IMR-90 (cell line): ENCODE data around the gene ATP2C2. TPM values are rescaled to one million over a fixed set of nuclear protein-coding genes. Genes with fewer than 3 reads are reported as not detected.

Source experiments
- ATAC-seq: fragments of 200-7000 bp; cut with Tn5 transposase; 2 replicates; pipeline ENCODE4 v1.9.1; 2020; ENCODE audit warnings: low read depth, mild to moderate bottlenecking, moderate library complexity
- BruUV-seq: library from RNA; stranded (reverse); fragments of 400-500 nt; replicated peaks from 2 replicates; lab custom pipeline; 2021; lab: Mats Ljungman, UMichigan
- CTCF ChIA-PET: fragments of 300-600 bp; formaldehyde crosslinking; extraction: SDS; loops from one replicate; lab custom pipeline; 2021; ENCODE audit warnings: antibody characterized with exemption; lab: Yijun Ruan, JAX
- POLR2A ChIA-PET: fragments of 300-600 bp; sonication (Branson Sonifier 250); formaldehyde crosslinking; loops from one replicate; lab custom pipeline; 2022; ENCODE audit warnings: antibody characterized with exemption; ENCODE audit not compliant: unreplicated experiment; lab: Charles Lee
- DNase-seq: peaks from one replicate; pipeline ENCODE4 v3.0.0; 2013
- H2AFZ ChIP-seq: replicated peaks from 2 replicates; pipeline ENCODE3; 2013; ENCODE audit warnings: low read length, mild to moderate bottlenecking; ENCODE audit not compliant: poor library complexity
- H2AK5ac ChIP-seq: 2 replicates; pipeline ENCODE4 v1.6.1; 2013; ENCODE audit warnings: low read depth, low read length, inconsistent platforms
- H2AK9ac ChIP-seq: replicated peaks from 2 replicates; pipeline ENCODE3; 2013; ENCODE audit warnings: mild to moderate bottlenecking, low read depth, low read length, moderate library complexity; ENCODE audit not compliant: poor library complexity
- H2BK120ac ChIP-seq: 2 replicates; pipeline ENCODE4 v1.6.1; 2013; ENCODE audit warnings: low read depth, low read length, inconsistent platforms
- H2BK15ac ChIP-seq: 3 replicates; pipeline ENCODE4 v1.6.1; 2013; ENCODE audit warnings: low read depth, low read length, inconsistent platforms
- H2BK20ac ChIP-seq: 2 replicates; pipeline ENCODE4 v1.6.1; 2013; ENCODE audit warnings: low read depth, mild to moderate bottlenecking, inconsistent platforms, low read length, moderate library complexity
- H2BK5ac ChIP-seq: 2 replicates; pipeline ENCODE4 v1.6.1; 2013; ENCODE audit warnings: mild to moderate bottlenecking, low read depth, low read length, inconsistent platforms; ENCODE audit not compliant: poor library complexity, severe bottlenecking
- H3K14ac ChIP-seq: replicated peaks from 2 replicates; pipeline ENCODE4 v1.6.1; 2013; ENCODE audit warnings: low read depth, low read length, inconsistent platforms
- H3K18ac ChIP-seq: 2 replicates; pipeline ENCODE4 v1.6.1; 2013; ENCODE audit warnings: low read depth, low read length, control low read depth
- H3K23ac ChIP-seq: 2 replicates; pipeline ENCODE4 v1.6.1; 2013; ENCODE audit warnings: low read depth, low read length, inconsistent platforms
- H3K27ac ChIP-seq: 2 replicates; pipeline ENCODE4 v1.5.1; 2013; ENCODE audit warnings: mild to moderate bottlenecking, control low read depth, low read length; ENCODE audit not compliant: insufficient read depth
- H3K27me3 ChIP-seq: 2 replicates; pipeline ENCODE4 v1.6.1; 2013; ENCODE audit warnings: low read length; ENCODE audit not compliant: control insufficient read depth, insufficient read depth
- H3K36me3 ChIP-seq: 2 replicates; pipeline ENCODE4 v1.6.1; 2013; ENCODE audit warnings: low read length, mixed read lengths; ENCODE audit not compliant: control insufficient read depth, insufficient read depth
- H3K4ac ChIP-seq: 2 replicates; pipeline ENCODE4 v1.6.1; 2013; ENCODE audit warnings: low read depth, low read length, inconsistent platforms
- H3K4me1 ChIP-seq: 2 replicates; pipeline ENCODE4 v1.6.1; 2013; ENCODE audit warnings: low read length, mixed read lengths; ENCODE audit not compliant: control insufficient read depth, insufficient read depth
- H3K4me2 ChIP-seq: 2 replicates; pipeline ENCODE4 v1.6.1; 2013; ENCODE audit warnings: low read depth, mild to moderate bottlenecking, control low read depth, low read length, moderate library complexity
- H3K4me3 ChIP-seq: 2 replicates; pipeline ENCODE4 v1.5.1; 2013; ENCODE audit warnings: low read depth, mild to moderate bottlenecking, control low read depth, low read length, moderate library complexity; ENCODE audit not compliant: insufficient read depth
- H3K56ac ChIP-seq: 2 replicates; pipeline ENCODE4 v1.6.1; 2013; ENCODE audit warnings: low read length, inconsistent platforms; ENCODE audit not compliant: insufficient read depth; ENCODE audit errors: extremely low read depth
- H3K79me1 ChIP-seq, 2 experiments: 2 replicates each; pipeline ENCODE4 v1.6.1; 2013; ENCODE audit warnings: low read length in 2 of 2, inconsistent platforms in 1 of 2, low read depth in 1 of 2
- H3K9ac ChIP-seq: 2 replicates; pipeline ENCODE4 v1.6.1; 2013; ENCODE audit warnings: low read depth, low read length, control low read depth
- H3K9me1 ChIP-seq: 2 replicates; pipeline ENCODE4 v1.6.1; 2013; ENCODE audit warnings: low read length, inconsistent platforms; ENCODE audit not compliant: insufficient read depth
- H3K9me3 ChIP-seq: 2 replicates; pipeline ENCODE4 v1.6.1; 2013; ENCODE audit warnings: low read length; ENCODE audit not compliant: control insufficient read depth, insufficient read depth
- H4K20me1 ChIP-seq: 2 replicates; pipeline ENCODE4 v1.6.1; 2013; ENCODE audit warnings: low read length, inconsistent platforms; ENCODE audit not compliant: insufficient read depth
- H4K5ac ChIP-seq: 2 replicates; pipeline ENCODE4 v1.6.1; 2013; ENCODE audit warnings: mild to moderate bottlenecking, low read depth, low read length, control low read depth
- H4K8ac ChIP-seq, 2 experiments: 2 replicates each; pipeline ENCODE4 v1.6.1; 2013; ENCODE audit warnings: low read depth in 2 of 2, low read length in 2 of 2, control low read depth in 1 of 2, inconsistent platforms in 1 of 2
- H4K91ac ChIP-seq: 2 replicates; pipeline ENCODE4 v1.6.1; 2013; ENCODE audit warnings: low read depth, low read length, inconsistent platforms; ENCODE audit not compliant: insufficient read depth
- BHLHE40 ChIP-seq: fragments of 150-350 bp; IDR thresholded peaks from 2 replicates; pipeline ENCODE4 v1.6.1; 2016; ENCODE audit warnings: mild to moderate bottlenecking, low read depth, low read length
- MAZ ChIP-seq: IDR thresholded peaks from 2 replicates; pipeline ENCODE4 v1.6.1; 2012; ENCODE audit warnings: low read depth, mild to moderate bottlenecking, low read length, improper control_type of control experiment, moderate library complexity, borderline replicate concordance
- RAD21 ChIP-seq: IDR thresholded peaks from 2 replicates; pipeline ENCODE4 v1.6.1; 2012; ENCODE audit warnings: low read length, improper control_type of control experiment
- RFX5 ChIP-seq: IDR thresholded peaks from 2 replicates; pipeline ENCODE4 v1.8.0; 2012; ENCODE audit warnings: low read depth, mild to moderate bottlenecking, low read length, moderate library complexity
- SMC3 ChIP-seq: fragments of 150-350 bp; IDR thresholded peaks from 2 replicates; pipeline ENCODE4 v1.6.1; 2016; ENCODE audit warnings: low read depth, mild to moderate bottlenecking, antibody characterized with exemption, low read length, moderate library complexity
- WGBS, 2 experiments: methylation state at CpG; one replicate each; pipeline versions ENCODE4 v1.1.5 to v1.1.7; 2013; ENCODE audit warnings: missing lambda C conversion rate in 2 of 2; ENCODE audit not compliant: insufficient read length in 1 of 2; ENCODE audit errors: extremely low coverage in 2 of 2; 5-methylcytosine and 5-hydroxymethylcytosine counted together
- dilution Hi-C: fragments of 300-500 bp; cut with HindIII; formaldehyde crosslinking; loops from one replicate; pipeline ENCODE4 v1.14.3; 2018; ENCODE audit warnings: low sequenced_read_pairs; ENCODE audit not compliant: unreplicated experiment
- in situ Hi-C: fragments of 300-500 bp; cut with MboI; formaldehyde crosslinking; loops from 3 replicates; pipeline ENCODE4 v1.14.3; 2019; ENCODE audit warnings: low sequenced_read_pairs, inconsistent platforms, mixed read lengths
- intact Hi-C: fragments of 100-400 bp; cut with micrococcal nuclease; formaldehyde crosslinking; loops from 2 replicates; pipeline ENCODE4 v1.10.0; 2022
- polyA plus RNA-seq, 3 experiments: library from polyadenylated mRNA; depleted of rRNA; stranded (reverse); fragments of >200 nt; gene quantifications; 2 replicates each; pipeline ENCODE4 v1.2.3, GENCODE V29; 2012; ENCODE audit warnings: low replicate concordance in 1 of 3
- total RNA-seq: library from RNA; depleted of rRNA; stranded (reverse); fragments of >200 nt; gene quantifications from 2 replicates; pipeline ENCODE4 v1.2.3, GENCODE V29; 2012
- TF ChIP-seq, protein P1 (sequence below): conservative IDR thresholded peaks from 2 replicates; pipeline ENCODE4 v1.5.1; 2012; ENCODE audit warnings: mild to moderate bottlenecking, low read depth, low read length, improper control_type of control experiment

ATP2C2 gene
- total and polyA plus RNA-seq, 2 of the 4 experiments (the other 2 are of a cell fraction): not detected

GRCh38 chr16:84484579-84485254 is 116.4 kb downstream of the ATP2C2 start:
- no peaks in the 10 kb centered on the region for H3K27me3 ChIP-seq
- no peak overlapping the region for H3K23ac ChIP-seq
- no peak overlapping the region for H3K18ac ChIP-seq
- no peak overlapping the region for H3K4me3 ChIP-seq
- no peak overlapping the region for H2AK5ac ChIP-seq
- H2BK5ac ChIP-seq: no peak overlapping the region
- no peaks in the 10 kb centered on the region for H3K9me1 ChIP-seq
- no peak overlapping the region for H3K56ac ChIP-seq
- ChIA-PET CTCF (interaction anchor here (0.6 to 0.9 kb wide), 3 partner anchors 10 to 208 kb away, joined by 3 to 5 read pairs (median 4); no protein-coding TSS in a partner anchor), POLR2A (no interaction called here)
- peak overlapping the region; percentile 77 for H2AK9ac ChIP-seq
- H2BK120ac ChIP-seq: no peak overlapping the region
- ATAC-seq (peak; percentile 94), DNase-seq (peak; percentile 74)
- no TSS peak for BruUV-seq
- no peak overlapping the region for H3K27ac ChIP-seq
- peak overlapping the region; percentile 62 for H2AFZ ChIP-seq
- no peaks in the 10 kb centered on the region; the same call in 1 of the 2 replicates for H3K4me1 ChIP-seq
- no peak overlapping the region for H4K8ac ChIP-seq
- H3K36me3 ChIP-seq: peaks cover 57% of the 10 kb centered on the region
- TF ChIP-seq RAD21: peak; percentile 95
- no peak for TF ChIP-seq RFX5
- peak; percentile 81 for TF ChIP-seq SMC3
- TF ChIP-seq BHLHE40: no peak
- TF ChIP-seq, protein P1, sequence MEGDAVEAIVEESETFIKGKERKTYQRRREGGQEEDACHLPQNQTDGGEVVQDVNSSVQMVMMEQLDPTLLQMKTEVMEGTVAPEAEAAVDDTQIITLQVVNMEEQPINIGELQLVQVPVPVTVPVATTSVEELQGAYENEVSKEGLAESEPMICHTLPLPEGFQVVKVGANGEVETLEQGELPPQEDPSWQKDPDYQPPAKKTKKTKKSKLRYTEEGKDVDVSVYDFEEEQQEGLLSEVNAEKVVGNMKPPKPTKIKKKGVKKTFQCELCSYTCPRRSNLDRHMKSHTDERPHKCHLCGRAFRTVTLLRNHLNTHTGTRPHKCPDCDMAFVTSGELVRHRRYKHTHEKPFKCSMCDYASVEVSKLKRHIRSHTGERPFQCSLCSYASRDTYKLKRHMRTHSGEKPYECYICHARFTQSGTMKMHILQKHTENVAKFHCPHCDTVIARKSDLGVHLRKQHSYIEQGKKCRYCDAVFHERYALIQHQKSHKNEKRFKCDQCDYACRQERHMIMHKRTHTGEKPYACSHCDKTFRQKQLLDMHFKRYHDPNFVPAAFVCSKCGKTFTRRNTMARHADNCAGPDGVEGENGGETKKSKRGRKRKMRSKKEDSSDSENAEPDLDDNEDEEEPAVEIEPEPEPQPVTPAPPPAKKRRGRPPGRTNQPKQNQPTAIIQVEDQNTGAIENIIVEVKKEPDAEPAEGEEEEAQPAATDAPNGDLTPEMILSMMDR: peak; percentile 84
- 0 out of 2 replicates have a peak, but pooled peaks have one; percentile 13 for TF ChIP-seq MAZ
- H3K79me1 ChIP-seq: peaks cover 8 to 58% of the 10 kb centered on the region in 2 experiments; a peak in 3 of 4 replicates
- H3K9ac ChIP-seq: no peak overlapping the region
- in situ Hi-C loops (loop anchor here (10.0 to 25.0 kb wide), 2 partner anchors 400 to 522 kb away; partner anchors contain the start of genes NECAB2 and OSGIN1), intact Hi-C loops (loop anchor here (1.0 to 10.0 kb wide), 3 partner anchors 207 to 370 kb away; partner anchors contain the start of gene MBTPS1), dilution Hi-C loops (no loop called here)
- no peak overlapping the region for H4K5ac ChIP-seq
- H2BK15ac ChIP-seq: no peak overlapping the region
- H2BK20ac ChIP-seq: no peak overlapping the region
- peaks cover 12% of the 10 kb centered on the region for H4K20me1 ChIP-seq
- no peak overlapping the region for H3K14ac ChIP-seq
- H3K4me2 ChIP-seq: no peak overlapping the region
- H3K9me3 ChIP-seq: no peaks in the 10 kb centered on the region
- no peak overlapping the region for H4K91ac ChIP-seq
- no CpG with 5 or more reads among the region's 15 CpGs for WGBS, 2 experiments
- no peak overlapping the region for H3K4ac ChIP-seq
